IPS-15b (cell line): ENCODE results near the gene KRT36.

Experiments used
- H3K27me3 ChIP-seq: one replicate; pipeline ENCODE4 v1.6.1; 2013; ENCODE audit warnings: low read length; ENCODE audit not compliant: control insufficient read depth, insufficient read depth
- H3K36me3 ChIP-seq: one replicate; pipeline ENCODE4 v1.6.1; 2013; ENCODE audit warnings: low read length; ENCODE audit not compliant: control insufficient read depth, insufficient read depth
- H3K4me1 ChIP-seq: one replicate; pipeline ENCODE4 v1.6.1; 2013; ENCODE audit warnings: mild to moderate bottlenecking, low read length; ENCODE audit not compliant: control insufficient read depth, insufficient read depth
- H3K4me3 ChIP-seq: one replicate; pipeline ENCODE4 v1.5.1; 2013; ENCODE audit warnings: low read depth, low read length
- H3K9ac ChIP-seq: one replicate; pipeline ENCODE4 v1.6.1; 2013; ENCODE audit warnings: low read depth, mild to moderate bottlenecking, low read length
- H3K9me3 ChIP-seq: one replicate; pipeline ENCODE4 v1.6.1; 2013; ENCODE audit warnings: mild to moderate bottlenecking, low read length; ENCODE audit not compliant: control insufficient read depth, insufficient read depth

The KRT36 gene

DNA sequence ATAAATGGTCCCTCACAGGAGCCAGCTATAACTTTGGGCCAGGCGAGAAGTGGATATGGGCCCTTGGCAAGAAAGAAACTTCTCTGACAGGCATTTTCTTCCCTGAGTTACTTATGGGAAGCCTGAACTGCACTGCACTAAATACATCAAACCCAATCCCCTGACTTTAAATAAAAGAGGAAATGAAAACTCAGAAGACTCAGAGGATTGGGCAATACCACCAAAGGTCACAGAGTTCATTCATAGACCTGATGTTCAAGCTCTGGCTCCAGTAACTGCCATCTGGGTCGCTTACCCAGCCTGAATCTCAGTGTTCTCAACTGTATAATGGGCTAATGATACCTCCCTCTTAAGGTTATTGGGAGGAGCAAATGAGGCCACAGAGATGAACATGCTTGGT is 9.6 kb downstream of the KRT36 start:
- Histone ChIP-seq H3K4me1 (no peaks in the 10 kb centered on the region), H3K9me3 (no peaks in the 10 kb centered on the region), H3K9ac (no peak overlapping the region), H3K36me3 (no peaks in the 10 kb centered on the region), H3K4me3 (no peak overlapping the region), H3K27me3 (no peaks in the 10 kb centered on the region)

- Histone ChIP-seq H3K4me3 (no peak overlapping the region), H3K9me3 (no peaks in the 10 kb centered on the region), H3K9ac (no peak overlapping the region), H3K27me3 (no peaks in the 10 kb centered on the region), H3K36me3 (no peaks in the 10 kb centered on the region), H3K4me1 (no peaks in the 10 kb centered on the region)
These were observed 11.5 kb downstream of the KRT36 start for GRCh38 chr17:41478237-41478636.

- no peak overlapping the region for H3K9ac ChIP-seq
- H3K36me3 ChIP-seq = no peaks in the 10 kb centered on the region
- no peaks in the 10 kb centered on the region for H3K27me3 ChIP-seq
- H3K4me3 ChIP-seq = no peak overlapping the region
- no peaks in the 10 kb centered on the region for H3K4me1 ChIP-seq
- H3K9me3 ChIP-seq = no peaks in the 10 kb centered on the region
These were observed 12.6 kb downstream of the KRT36 start for GRCh38 chr17:41476866-41477815.

DNA sequence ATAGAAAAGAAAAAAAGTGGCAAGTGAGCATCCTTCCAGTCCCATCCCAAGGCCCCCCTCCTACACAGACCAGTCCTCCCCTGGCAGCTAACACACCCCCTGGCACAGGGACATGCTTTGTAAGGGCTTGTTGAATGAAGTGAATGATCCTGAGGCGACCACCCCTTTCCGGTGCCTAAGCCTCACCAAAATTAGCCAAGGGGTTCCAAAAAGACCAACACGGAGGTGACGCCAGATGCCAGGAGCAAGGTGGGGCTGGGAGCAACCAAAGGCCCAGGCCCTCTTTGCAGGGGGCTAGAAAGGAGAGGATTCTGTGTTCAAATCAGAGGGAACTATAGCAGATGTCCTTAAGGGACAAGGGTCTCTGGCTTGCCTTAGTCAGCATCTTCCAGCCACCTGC is 14.3 kb downstream of the KRT36 start:
- Histone ChIP-seq H3K4me1 (no peaks in the 10 kb centered on the region), H3K4me3 (no peak overlapping the region), H3K9me3 (no peaks in the 10 kb centered on the region), H3K27me3 (no peaks in the 10 kb centered on the region), H3K36me3 (no peaks in the 10 kb centered on the region), H3K9ac (no peak overlapping the region)

- Histone ChIP-seq H3K9ac (no peak overlapping the region), H3K9me3 (no peaks in the 10 kb centered on the region), H3K4me3 (no peak overlapping the region), H3K4me1 (no peaks in the 10 kb centered on the region), H3K36me3 (no peaks in the 10 kb centered on the region), H3K27me3 (no peaks in the 10 kb centered on the region)
These were observed 14.8 kb downstream of the KRT36 start for GRCh38 chr17:41474863-41475262.

- H3K9ac ChIP-seq = no peak overlapping the region
- H3K27me3 ChIP-seq = no peaks in the 10 kb centered on the region
- H3K9me3 ChIP-seq = no peaks in the 10 kb centered on the region
- no peaks in the 10 kb centered on the region for H3K36me3 ChIP-seq
- no peaks in the 10 kb centered on the region for H3K4me1 ChIP-seq
- H3K4me3 ChIP-seq = no peak overlapping the region
These were observed 21.4 kb downstream of the KRT36 start for GRCh38 chr17:41468346-41468745.

DNA sequence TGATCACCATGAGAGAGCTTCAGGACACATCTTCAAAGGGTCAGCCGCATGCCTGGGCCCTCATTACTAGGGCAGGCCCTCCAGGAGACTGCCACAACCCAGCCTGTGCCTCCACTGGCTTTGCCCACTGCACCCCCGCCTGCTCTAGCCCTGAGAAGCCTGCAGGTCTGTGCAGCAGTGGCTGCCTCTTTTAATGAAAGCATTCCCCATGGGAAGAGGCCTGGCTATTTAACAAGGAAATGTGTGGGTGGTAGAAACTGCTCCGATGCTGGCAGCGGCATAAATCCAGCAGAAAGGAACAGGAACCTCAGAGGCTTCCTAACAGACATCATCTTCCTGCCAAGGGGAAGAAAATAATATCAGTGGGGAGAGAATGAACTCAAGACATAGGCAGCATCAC is 22.1 kb downstream of the KRT36 start:
- no peaks in the 10 kb centered on the region for H3K9me3 ChIP-seq

GRCh38 chr17:41466988-41467387 is 22.7 kb downstream of the KRT36 start, which contains the start of gene KRT32:
KRT32 (minus strand) TSS chr17:41467386; CDS start chr17:41467325, 61 bp downstream.
- no peaks in the 10 kb centered on the region for H3K4me1 ChIP-seq
- H3K36me3 ChIP-seq = no peaks in the 10 kb centered on the region
- no peak within 1 kb of the TSS for H3K9ac ChIP-seq
- no peaks in the 10 kb centered on the region for H3K9me3 ChIP-seq
- no peaks in the 10 kb centered on the region for H3K27me3 ChIP-seq
- no peak within 1 kb of the TSS for H3K4me3 ChIP-seq

More for the DNA sequence above, 22.1 kb downstream of the KRT36 start:
- Histone ChIP-seq H3K4me3 (no peak overlapping the region), H3K9ac (no peak overlapping the region), H3K36me3 (no peaks in the 10 kb centered on the region), H3K27me3 (no peaks in the 10 kb centered on the region), H3K4me1 (no peaks in the 10 kb centered on the region)

- Histone ChIP-seq H3K27me3 (no peaks in the 10 kb centered on the region), H3K9ac (no peak overlapping the region), H3K4me3 (no peak overlapping the region), H3K4me1 (no peaks in the 10 kb centered on the region), H3K36me3 (no peaks in the 10 kb centered on the region), H3K9me3 (no peaks in the 10 kb centered on the region)
These were observed 25.0 kb downstream of the KRT36 start for GRCh38 chr17:41464682-41465081.

DNA sequence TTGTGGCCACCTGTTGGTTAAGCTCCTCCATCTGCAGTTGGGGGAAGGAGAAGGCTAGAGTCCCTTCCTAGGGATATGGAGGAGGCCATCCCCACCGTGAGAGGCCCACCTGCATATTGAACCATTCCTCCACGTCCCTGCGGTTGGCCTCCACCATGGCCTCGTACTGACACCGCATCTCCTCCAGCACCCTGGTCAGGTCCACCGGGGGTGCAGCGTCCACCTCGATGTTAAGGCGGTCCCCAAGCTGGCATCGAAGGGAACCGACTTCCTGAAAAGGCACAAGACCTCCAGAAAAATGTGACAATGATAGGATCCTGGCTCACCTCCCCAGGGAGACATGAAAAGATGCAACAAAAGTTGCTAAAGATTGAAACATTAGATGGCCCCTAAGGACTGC is 25.5 kb downstream of the KRT36 start:
- no peaks in the 10 kb centered on the region for H3K4me1 ChIP-seq
- H3K9me3 ChIP-seq = no peaks in the 10 kb centered on the region
- H3K9ac ChIP-seq = no peak overlapping the region
- no peak overlapping the region for H3K4me3 ChIP-seq
- no peaks in the 10 kb centered on the region for H3K27me3 ChIP-seq
- H3K36me3 ChIP-seq = no peaks in the 10 kb centered on the region

DNA sequence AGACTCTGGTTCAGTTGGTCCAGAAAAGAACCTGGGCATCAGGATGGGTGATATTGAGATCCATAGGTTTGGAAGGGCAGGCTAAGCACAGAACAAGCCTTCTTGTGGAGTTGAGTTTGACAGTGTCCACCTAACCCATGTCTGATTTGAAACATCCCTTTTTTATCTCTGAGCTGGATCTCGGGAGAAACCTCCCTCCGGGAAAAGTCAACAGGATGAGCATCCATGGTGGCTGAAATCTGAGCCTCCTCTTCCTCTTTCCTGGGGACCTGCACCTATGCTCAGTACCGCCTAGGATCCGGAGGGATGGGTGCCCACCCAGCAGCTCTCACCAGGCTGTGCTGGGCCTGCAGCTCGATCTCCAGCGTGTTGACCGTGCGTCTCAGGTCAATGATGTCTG is 26.0 kb downstream of the KRT36 start:
- Histone ChIP-seq H3K9me3 (no peaks in the 10 kb centered on the region), H3K27me3 (no peaks in the 10 kb centered on the region), H3K9ac (no peak overlapping the region)

DNA sequence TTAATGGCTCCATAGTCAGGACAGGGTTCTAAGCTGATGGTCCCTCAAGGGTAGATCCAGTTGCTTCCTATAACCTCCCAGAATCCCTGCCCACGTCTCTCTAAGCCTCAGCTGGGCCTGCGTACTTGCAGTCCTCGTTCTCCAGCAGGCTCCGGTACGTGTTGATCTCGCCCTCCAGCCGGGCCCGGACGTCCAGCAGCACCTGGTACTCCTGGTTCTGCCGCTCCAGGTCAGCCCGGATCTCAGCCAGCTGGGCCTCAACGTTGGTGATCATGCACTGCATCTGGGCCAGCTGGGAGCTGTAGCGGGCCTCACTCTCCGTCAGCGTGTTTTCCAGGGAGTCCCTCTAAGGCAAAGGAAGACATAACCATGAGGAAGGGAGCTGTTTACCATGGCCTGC is 27.0 kb downstream of the KRT36 start:
- H3K4me3 ChIP-seq = no peak overlapping the region
- H3K27me3 ChIP-seq = no peaks in the 10 kb centered on the region
- H3K9me3 ChIP-seq = no peaks in the 10 kb centered on the region
- no peaks in the 10 kb centered on the region for H3K4me1 ChIP-seq
- no peaks in the 10 kb centered on the region for H3K36me3 ChIP-seq
- no peak overlapping the region for H3K9ac ChIP-seq

More for the DNA sequence above, 26.0 kb downstream of the KRT36 start:
- no peaks in the 10 kb centered on the region for H3K36me3 ChIP-seq
- no peaks in the 10 kb centered on the region for H3K4me1 ChIP-seq
- no peak overlapping the region for H3K4me3 ChIP-seq
